HG03060 (cell line): ENCODE measurements around the gene DGKI.

Experiments used
- ATAC-seq: cut with Tn5 transposase; IDR thresholded peaks from one replicate; pipeline ENCODE4 v1.9.1; 2021; ENCODE audit warnings: low read depth, moderate number of reproducible peaks; ENCODE audit not compliant: unreplicated experiment

The DGKI gene

GRCh38 chr7:137873979-137874777 is 27.4 kb upstream of the DGKI start:
- no peak for ATAC-seq

GRCh38 chr7:137873524-137873923 is 26.8 kb upstream of the DGKI start:
- no peak for ATAC-seq

GRCh38 chr7:137871170-137871915 is 24.6 kb upstream of the DGKI start:
- ATAC-seq: no peak

- no peak for ATAC-seq
Observed at GRCh38 chr7:137870684-137871083, 23.9 kb upstream of the DGKI start.

- no peak for ATAC-seq
Observed at GRCh38 chr7:137870078-137870477, 23.3 kb upstream of the DGKI start.

GRCh38 chr7:137869260-137869659 is 22.5 kb upstream of the DGKI start:
- no peak for ATAC-seq

- ATAC-seq: no peak
Observed at GRCh38 chr7:137867289-137867688, 20.5 kb upstream of the DGKI start.

GRCh38 chr7:137865764-137866163 is 19.0 kb upstream of the DGKI start:
- no peak for ATAC-seq

- no peak for ATAC-seq
Observed at GRCh38 chr7:137862964-137863363, 16.2 kb upstream of the DGKI start.

GRCh38 chr7:137862358-137862757 is 15.6 kb upstream of the DGKI start:
- ATAC-seq: no peak

GRCh38 chr7:137860542-137860941 is 13.8 kb upstream of the DGKI start:
- ATAC-seq: no peak

GRCh38 chr7:137853053-137853452 is 6.3 kb upstream of the DGKI start:
- ATAC-seq: no peak

GRCh38 chr7:137852108-137852507 is 5.3 kb upstream of the DGKI start:
- no peak for ATAC-seq

- no peak for ATAC-seq
Observed at GRCh38 chr7:137850972-137851945, 4.5 kb upstream of the DGKI start.

GRCh38 chr7:137850571-137850970 is 3.8 kb upstream of the DGKI start:
- ATAC-seq: no peak

GRCh38 chr7:137848095-137848494 is 1.3 kb upstream of the DGKI start:
- no peak for ATAC-seq

- no peak for ATAC-seq
Observed at GRCh38 chr7:137847568-137848050, 835 bp upstream of the DGKI start.

GRCh38 chr7:137846549-137846826 is 286 bp downstream of the DGKI start:
- ATAC-seq: no peak

GRCh38 chr7:137844677-137845425 is 1.9 kb downstream of the DGKI start:
- no peak for ATAC-seq
